GM12878 (cell line): ENCODE measurements around the gene ITPR3. TPM values are rescaled to one million over a fixed set of nuclear protein-coding genes. Genes with fewer than 3 reads are reported as not detected.
A peak's percentile ranks its signal among the peaks of the same experiment; 100 is the strongest.

ENCODE experiments used
- ATAC-seq: fragments of 200-7000 bp; cut with Tn5 transposase; 3 replicates; pipeline ENCODE4 v1.9.1; 2020; ENCODE audit warnings: mild to moderate bottlenecking, moderate library complexity
- BruUV-seq: library from RNA; stranded (reverse); fragments of 400-500 nt; replicated peaks from 2 replicates; lab custom pipeline; 2021; lab: Mats Ljungman, UMichigan
- CTCF ChIA-PET: fragments of 300-600 bp; sonication (Branson Sonifier 250); formaldehyde crosslinking; extraction: SDS; loops from one replicate; lab custom pipeline; 2021; ENCODE audit warnings: inconsistent platforms; lab: Yijun Ruan, JAX
- POLR2A ChIA-PET: fragments of 350-600 bp; formaldehyde crosslinking; extraction: SDS; loops from one replicate; lab custom pipeline; 2021; ENCODE audit warnings: inconsistent platforms; lab: Charles Lee
- RAD21 ChIA-PET: fragments of 300-600 bp; sonication (Branson Sonifier 250); formaldehyde crosslinking; loops from one replicate; lab custom pipeline; 2023; ENCODE audit warnings: antibody characterized with exemption; ENCODE audit not compliant: unreplicated experiment; lab: Charles Lee
- SMC1A ChIA-PET: fragments of 300-600 bp; sonication (Branson Sonifier 250); formaldehyde crosslinking; loops from one replicate; lab custom pipeline; 2023; ENCODE audit not compliant: unreplicated experiment, uncharacterized antibody; lab: Charles Lee
- DNase-seq: peaks from one replicate; pipeline ENCODE4 v3.0.0-alpha.2; 2011; ENCODE audit warnings: low read depth, low spot score
- FAIRE-seq: peaks from 3 replicates; lab custom pipeline; 2011; peaks lifted over from hg19 to GRCh38; lab: Jason Lieb, UNC
- H2AFZ ChIP-seq: 2 replicates; pipeline ENCODE4 v1.6.0; 2011; ENCODE audit warnings: low read depth, low read length, control low read depth; ENCODE audit not compliant: control insufficient read depth
- H3K27ac ChIP-seq: 2 replicates; pipeline ENCODE4 v1.5.1; 2011; ENCODE audit warnings: control low read depth; ENCODE audit not compliant: control insufficient read depth, insufficient read depth
- H3K27me3 ChIP-seq, 2 experiments: replicated peaks in 1 of 2; 2 replicates each; pipeline versions ENCODE4 v1.6.0 to v1.6.1; 2011; ENCODE audit warnings: low read length in 1 of 2; ENCODE audit not compliant: control insufficient read depth in 2 of 2, insufficient read depth in 2 of 2
- H3K36me3 ChIP-seq, 2 experiments: 2 replicates each; pipeline ENCODE4 v1.5.1; 2011; ENCODE audit warnings: low read length in 1 of 2; ENCODE audit not compliant: control insufficient read depth in 2 of 2, insufficient read depth in 2 of 2
- H3K4me1 ChIP-seq: 2 replicates; pipeline ENCODE4 v1.6.1; 2011; ENCODE audit warnings: mild to moderate bottlenecking, low read length, moderate library complexity, mixed read lengths; ENCODE audit not compliant: control insufficient read depth, insufficient read depth
- H3K4me2 ChIP-seq: 2 replicates; pipeline ENCODE4 v1.6.0; 2011; ENCODE audit warnings: control low read depth; ENCODE audit not compliant: control insufficient read depth, insufficient read depth
- H3K4me3 ChIP-seq: fragments of 200-600 bp; sonication (generic); 2 replicates; pipeline ENCODE4 v1.5.1; 2016
- H3K79me2 ChIP-seq: 2 replicates; pipeline ENCODE4 v1.6.0; 2011; ENCODE audit warnings: low read length; ENCODE audit not compliant: control insufficient read depth, insufficient read depth
- H3K9ac ChIP-seq: 2 replicates; pipeline ENCODE4 v1.8.0; 2011; ENCODE audit warnings: low read length, control low read depth, mixed read lengths; ENCODE audit not compliant: control insufficient read depth, insufficient read depth
- H3K9me3 ChIP-seq: replicated peaks from 3 replicates; pipeline ENCODE4 v1.5.1; 2011; ENCODE audit warnings: mild to moderate bottlenecking, low read length; ENCODE audit not compliant: control insufficient read depth, insufficient read depth
- H4K20me1 ChIP-seq: 2 replicates; pipeline ENCODE4 v1.6.0; 2011; ENCODE audit not compliant: control insufficient read depth, insufficient read depth
- BCL3 ChIP-seq: IDR thresholded peaks from 2 replicates; pipeline ENCODE4 v1.6.1; 2011; ENCODE audit warnings: borderline replicate concordance, low read depth, mild to moderate bottlenecking, moderate library complexity, low read length; ENCODE audit not compliant: insufficient read depth, poor library complexity, severe bottlenecking
- DPF2 ChIP-seq: fragments of 450-650 bp; IDR thresholded peaks from 2 replicates; pipeline ENCODE4 v1.6.1; 2017; ENCODE audit warnings: mild to moderate bottlenecking
- MTA3 ChIP-seq: IDR thresholded peaks from 2 replicates; pipeline ENCODE4 v1.6.1; 2012; ENCODE audit warnings: low read length, inconsistent platforms, borderline replicate concordance
- POLR2A ChIP-seq: IDR thresholded peaks from 2 replicates; pipeline ENCODE4 v1.6.1; 2011; ENCODE audit warnings: low read depth, mild to moderate bottlenecking, low read length
- WGBS: methylation state at CpG from one replicate; pipeline ENCODE4 v1.1.6; 2016; ENCODE audit warnings: low lambda C conversion rate; ENCODE audit not compliant: insufficient replicate concordance, insufficient coverage; ENCODE audit errors: missing lambda C conversion rate; 5-methylcytosine and 5-hydroxymethylcytosine counted together
- in situ Hi-C: fragments of 300-500 bp; cut with MboI; formaldehyde crosslinking; loops from 9 replicates; pipeline ENCODE4 v1.14.3; 2018; ENCODE audit warnings: mixed read lengths
- intact Hi-C: fragments of 100-400 bp; cut with micrococcal nuclease; formaldehyde crosslinking; loops from one replicate; pipeline ENCODE4 v1.14.2; 2022; ENCODE audit not compliant: unreplicated experiment
- polyA plus RNA-seq, 11 experiments: library from polyadenylated mRNA; depleted of rRNA in 4 of 11; unstranded in 6 of 11; stranded (reverse) in 5 of 11; fragments of >200 nt; fragmentation: Nextera tagmentation in 4 of 11; fragmentation: Illumina TruSeq in 1 of 11; extraction: Ambion mirVana in 4 of 11; extraction: Trizol in 1 of 11; gene quantifications; 1 replicate in 1 of 11; 2 replicates in 10 of 11; pipeline versions ENCODE4 v1.2.1 to v1.2.3, GENCODE V29; 2011 to 2016; ENCODE audit warnings: inconsistent platforms in 2 of 11, missing spikeins in 2 of 11, low read depth in 1 of 11
- total RNA-seq, 4 experiments: library from RNA; depleted of rRNA in 3 of 4; stranded (reverse); fragments of >200 nt in 3 of 4; fragmentation: Illumina TruSeq in 1 of 4; extraction: Trizol in 1 of 4; gene quantifications; 2 replicates each; pipeline versions ENCODE4 v1.2.1 to v1.2.3, GENCODE V29; 2013 to 2021

The ITPR3 gene
- total and polyA plus RNA-seq, 10 of the 15 experiments (the other 5 are each of a cell fraction or from before 2014, with no cell fraction given): 0.32 to 34.0 (median 11.9) TPM

- DNase-seq (no peak), ATAC-seq (no peak), FAIRE-seq (no peak)
- H3K9me3 ChIP-seq: no peaks in the 10 kb centered on the region
- H3K27ac ChIP-seq: no peak overlapping the region
- ChIA-PET CTCF (no interaction called here), POLR2A (no interaction called here), RAD21 (no interaction called here), SMC1A (interaction anchor here (1.0 kb wide), 1 partner anchor 58 kb away, joined by 3 read pairs; no protein-coding TSS in a partner anchor)
- H3K27me3 ChIP-seq: no peaks in the 10 kb centered on the region
- TF ChIP-seq DPF2 (no peak), BCL3 (peak; percentile 51), MTA3 (no peak), POLR2A (peak; percentile 35; the same call in 1 of the 2 replicates)
- H3K79me2 ChIP-seq: no peaks in the 10 kb centered on the region
- WGBS: 94% methylated on average over 37 of the region's 38 CpGs
- in situ Hi-C loops: no loop called here
- peaks cover 7 to 49% of the 10 kb centered on the region in 2 experiments; a peak in 3 of 4 replicates for H3K36me3 ChIP-seq
- no peak overlapping the region for H3K4me2 ChIP-seq
- H3K9ac ChIP-seq: no peak overlapping the region
- H4K20me1 ChIP-seq: no peaks in the 10 kb centered on the region
- TSS peak; percentile 49 for BruUV-seq
- no peak overlapping the region for H3K4me3 ChIP-seq
- no peak overlapping the region for H2AFZ ChIP-seq
- no peaks in the 10 kb centered on the region for H3K4me1 ChIP-seq
- intact Hi-C loops: no loop called here
Measured at GRCh38 chr6:33685411-33686224, 64.5 kb downstream of the ITPR3 start.
